Hepatocyte (in vitro differentiated cells): ENCODE results near the gene CYTH2. TPM values are rescaled to one million over a fixed set of nuclear protein-coding genes. Genes with fewer than 3 reads are reported as not detected.

Experiments
- DNase-seq: peaks from one replicate; pipeline ENCODE4 v3.0.0-alpha.2; 2016; ENCODE audit warnings: low spot score
- H2AFZ ChIP-seq: fragments of 200-600 bp; sonication (generic); 2 replicates; pipeline ENCODE4 v1.6.0; 2016; ENCODE audit warnings: antibody characterized with exemption, mild to moderate bottlenecking
- H3K27ac ChIP-seq: fragments of 200-600 bp; sonication (generic); 2 replicates; pipeline ENCODE4 v1.5.1; 2016; ENCODE audit warnings: mild to moderate bottlenecking
- H3K27me3 ChIP-seq: fragments of 200-600 bp; sonication (generic); 2 replicates; pipeline ENCODE4 v1.6.1; 2016
- H3K36me3 ChIP-seq: fragments of 200-600 bp; sonication (generic); replicated peaks from 2 replicates; pipeline ENCODE4 v1.5.1; 2016; ENCODE audit warnings: low read depth; ENCODE audit not compliant: insufficient read depth
- H3K4me1 ChIP-seq: fragments of 200-600 bp; sonication (generic); 2 replicates; pipeline ENCODE4 v1.5.1; 2016; ENCODE audit warnings: mild to moderate bottlenecking, moderate library complexity; ENCODE audit not compliant: insufficient read depth
- H3K4me2 ChIP-seq: fragments of 200-600 bp; sonication (generic); 2 replicates; pipeline ENCODE4 v1.6.0; 2016
- H3K4me3 ChIP-seq: fragments of 200-600 bp; sonication (generic); 2 replicates; pipeline ENCODE4 v1.5.1; 2016; ENCODE audit warnings: mild to moderate bottlenecking
- H3K79me2 ChIP-seq: fragments of 200-600 bp; sonication (generic); 2 replicates; pipeline ENCODE4 v1.6.0; 2017; ENCODE audit warnings: mild to moderate bottlenecking
- H3K9me2 ChIP-seq: fragments of 200-600 bp; sonication (generic); replicated peaks from 2 replicates; pipeline ENCODE4 v1.6.0; 2017; ENCODE audit warnings: mild to moderate bottlenecking; ENCODE audit not compliant: insufficient read depth
- H3K9me3 ChIP-seq: fragments of 200-600 bp; sonication (generic); 2 replicates; pipeline ENCODE4 v1.5.1; 2016; ENCODE audit warnings: low read depth, mild to moderate bottlenecking
- H4K20me1 ChIP-seq: fragments of 200-600 bp; sonication (generic); 2 replicates; pipeline ENCODE4 v1.6.0; 2016; ENCODE audit warnings: mild to moderate bottlenecking; ENCODE audit not compliant: insufficient read depth, poor library complexity, severe bottlenecking
- CTCF ChIP-seq: fragments of 200-600 bp; sonication (generic); IDR thresholded peaks from 2 replicates; pipeline ENCODE4 v1.5.1; 2016; ENCODE audit warnings: antibody characterized with exemption, mild to moderate bottlenecking; ENCODE audit not compliant: poor library complexity
- EZH2 ChIP-seq: fragments of 200-600 bp; sonication (generic); IDR thresholded peaks from 2 replicates; pipeline ENCODE4 v1.6.1; 2016; ENCODE audit warnings: antibody characterized with exemption, mild to moderate bottlenecking, borderline replicate concordance
- EZH2phosphoT487 ChIP-seq: fragments of 200-600 bp; sonication (generic); IDR thresholded peaks from one replicate; pipeline ENCODE4 v1.6.1; 2018; ENCODE audit warnings: antibody characterized with exemption, mild to moderate bottlenecking, low read depth, moderate library complexity; ENCODE audit not compliant: unreplicated experiment, severe bottlenecking
- WGBS: methylation state at CpG from one replicate; pipeline ENCODE4 v1.1.6; 2016; ENCODE audit warnings: low lambda C conversion rate; ENCODE audit errors: missing lambda C conversion rate; 5-methylcytosine and 5-hydroxymethylcytosine counted together
- polyA plus RNA-seq: library from polyadenylated mRNA; unstranded; fragments of >200 nt; fragmentation: Nextera tagmentation; extraction: Ambion mirVana; gene quantifications from 2 replicates; pipeline ENCODE4 v1.2.1, GENCODE V29; 2016
- total RNA-seq: library from RNA; depleted of rRNA; stranded (reverse); fragments of >200 nt; gene quantifications from 2 replicates; pipeline ENCODE4 v1.2.3, GENCODE V29; 2014

CYTH2 gene
- total and polyA plus RNA-seq, 2 experiments from 2014 or later = 63.1 to 80.1 TPM

GRCh38 chr19:48512504-48513288 lies 43.5 kb downstream of the CYTH2 start:
- Histone ChIP-seq H2AFZ (no peak overlapping the region), H3K4me1 (no peaks in the 10 kb centered on the region), H3K27ac (no peak overlapping the region), H3K9me2 (no peaks in the 10 kb centered on the region), H3K4me3 (no peak overlapping the region), H3K4me2 (peak overlapping the region; percentile 97), H3K9me3 (no peaks in the 10 kb centered on the region), H4K20me1 (no peaks in the 10 kb centered on the region), H3K27me3 (peaks cover 12% of the 10 kb centered on the region), H3K79me2 (no peaks in the 10 kb centered on the region), H3K36me3 (no peaks in the 10 kb centered on the region)
- WGBS = 76% methylated on average over 19 of the region's 19 CpGs
- no peak for DNase-seq
- TF ChIP-seq CTCF (no peak), EZH2phosphoT487 (no peak), EZH2 (no peak)

- TF ChIP-seq EZH2 (no peak), EZH2phosphoT487 (no peak), CTCF (no peak)
- H3K9me3 ChIP-seq = no peaks in the 10 kb centered on the region
- no peaks in the 10 kb centered on the region for H3K36me3 ChIP-seq
- H2AFZ ChIP-seq = peak overlapping the region; percentile 98
- 7% methylated on average over 36 of the region's 54 CpGs for WGBS
- H3K27ac ChIP-seq = no peak overlapping the region
- DNase-seq = peak; percentile 84
- peak overlapping the region; percentile 90 for H3K4me3 ChIP-seq
- H3K79me2 ChIP-seq = no peaks in the 10 kb centered on the region
- no peaks in the 10 kb centered on the region for H3K9me2 ChIP-seq
- peaks cover 12% of the 10 kb centered on the region for H3K27me3 ChIP-seq
- no peaks in the 10 kb centered on the region for H3K4me1 ChIP-seq
- no peaks in the 10 kb centered on the region for H4K20me1 ChIP-seq
- H3K4me2 ChIP-seq = peak overlapping the region; percentile 97
Observed at GRCh38 chr19:48513289-48514122, 44.3 kb downstream of the CYTH2 start.

GRCh38 chr19:48514123-48514458 lies 44.9 kb downstream of the CYTH2 start:
- H3K4me2 ChIP-seq = peak overlapping the region; percentile 97
- H4K20me1 ChIP-seq = no peaks in the 10 kb centered on the region
- no peaks in the 10 kb centered on the region for H3K9me2 ChIP-seq
- H3K27me3 ChIP-seq = peaks cover 12% of the 10 kb centered on the region
- H3K4me1 ChIP-seq = no peaks in the 10 kb centered on the region
- no peak for TF ChIP-seq EZH2
- no peak for TF ChIP-seq CTCF
- no peak for TF ChIP-seq EZH2phosphoT487
- DNase-seq = no peak
- H3K9me3 ChIP-seq = no peaks in the 10 kb centered on the region
- 60% methylated on average over 11 of the region's 11 CpGs for WGBS
- no peak overlapping the region for H3K4me3 ChIP-seq
- no peak overlapping the region for H3K27ac ChIP-seq
- no peaks in the 10 kb centered on the region for H3K36me3 ChIP-seq
- peak overlapping the region; percentile 98 for H2AFZ ChIP-seq
- no peaks in the 10 kb centered on the region for H3K79me2 ChIP-seq
